NCI-H146 (cell line): ENCODE data around the gene OR4F6.
A peak's percentile ranks its signal among the peaks of the same experiment; 100 is the strongest.
"Not testable (repeated sequence)": the region's sequence is repeated elsewhere in the genome, so short reads cannot be mapped to it uniquely, and the experiment has no call there.

ENCODE experiments used
- DNase-seq: peaks from one replicate; lab custom pipeline; 2025; lab: John Stamatoyannopoulos, UW

OR4F6 gene, protein sequence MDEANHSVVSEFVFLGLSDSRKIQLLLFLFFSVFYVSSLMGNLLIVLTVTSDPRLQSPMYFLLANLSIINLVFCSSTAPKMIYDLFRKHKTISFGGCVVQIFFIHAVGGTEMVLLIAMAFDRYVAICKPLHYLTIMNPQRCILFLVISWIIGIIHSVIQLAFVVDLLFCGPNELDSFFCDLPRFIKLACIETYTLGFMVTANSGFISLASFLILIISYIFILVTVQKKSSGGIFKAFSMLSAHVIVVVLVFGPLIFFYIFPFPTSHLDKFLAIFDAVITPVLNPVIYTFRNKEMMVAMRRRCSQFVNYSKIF

DNA sequence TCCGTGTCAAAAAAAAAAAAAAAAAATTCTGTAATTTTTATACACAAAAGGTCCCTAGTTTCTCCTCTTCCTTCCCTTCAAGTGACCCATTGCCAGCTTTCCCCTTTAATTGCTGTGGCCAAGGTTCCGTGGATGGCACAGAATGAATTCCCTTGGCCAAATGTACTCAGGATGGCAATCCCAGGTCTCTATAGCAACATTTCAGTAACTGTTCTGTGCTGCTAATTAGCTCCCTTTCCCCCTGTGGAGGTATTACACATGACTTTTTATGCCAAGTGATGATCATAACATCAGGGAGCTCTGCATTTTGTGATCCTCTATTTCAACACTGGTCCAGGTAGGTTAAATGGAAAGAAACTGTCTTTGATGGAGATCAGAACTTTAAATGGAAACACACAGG lies at the start of gene OR4F6:
OR4F6 (plus strand) TSS at position 301 of the 400 bp plus-strand sequence. CDS start 2,211 bp downstream, outside the sequence.
- no peak for DNase-seq

DNA sequence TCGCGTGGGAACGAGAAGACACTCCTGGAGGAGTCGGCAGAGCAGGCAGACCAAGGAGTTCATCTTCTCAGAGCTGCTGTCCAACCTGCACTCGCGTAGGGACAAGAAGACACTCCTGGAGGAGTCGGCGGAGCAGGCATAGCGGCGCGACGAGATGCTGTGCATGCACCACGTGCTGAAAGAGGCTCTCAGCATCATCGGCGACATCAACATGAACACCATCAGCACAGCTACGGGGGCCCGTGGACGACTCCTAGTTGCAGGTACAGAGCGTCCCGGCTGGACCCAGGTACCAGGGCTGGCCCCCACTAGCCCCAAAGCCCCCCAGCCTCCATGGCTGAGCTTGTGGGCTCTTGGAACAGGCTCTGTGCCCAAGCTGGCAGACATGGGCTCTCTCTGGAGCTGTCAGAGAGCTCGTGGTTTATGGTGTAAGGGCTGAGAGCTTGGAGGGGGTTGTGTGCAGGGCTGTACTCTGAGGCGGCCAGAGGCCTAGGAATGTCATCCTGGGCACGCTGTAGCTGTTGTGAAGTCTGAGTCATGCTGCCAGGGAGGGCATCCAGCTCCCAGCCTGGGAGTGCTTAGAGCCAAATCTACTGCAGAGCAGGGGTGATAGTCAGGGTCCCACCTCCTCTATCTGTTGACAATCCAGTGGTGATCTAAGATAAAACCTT lies 38.5 kb upstream of the OR4F6 start:
- DNase-seq = not testable (repeated sequence)

DNA sequence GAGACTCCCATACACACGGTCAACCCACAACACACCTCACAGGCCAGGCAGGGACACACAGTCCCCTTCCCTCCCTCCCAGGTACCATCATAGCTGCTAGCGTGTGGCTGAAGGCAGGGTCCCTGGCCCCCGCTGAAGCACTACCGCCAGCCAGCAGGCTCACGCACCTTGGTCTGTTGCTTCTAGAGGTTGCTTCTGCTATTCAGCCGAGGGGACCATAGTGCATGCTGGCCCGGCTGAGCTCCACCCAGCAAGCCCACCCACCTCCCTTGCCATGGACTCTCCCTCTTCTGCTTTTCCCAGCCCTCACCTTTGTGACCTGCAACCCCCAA lies 38.0 kb upstream of the OR4F6 start:
- not testable (repeated sequence) for DNase-seq

DNA sequence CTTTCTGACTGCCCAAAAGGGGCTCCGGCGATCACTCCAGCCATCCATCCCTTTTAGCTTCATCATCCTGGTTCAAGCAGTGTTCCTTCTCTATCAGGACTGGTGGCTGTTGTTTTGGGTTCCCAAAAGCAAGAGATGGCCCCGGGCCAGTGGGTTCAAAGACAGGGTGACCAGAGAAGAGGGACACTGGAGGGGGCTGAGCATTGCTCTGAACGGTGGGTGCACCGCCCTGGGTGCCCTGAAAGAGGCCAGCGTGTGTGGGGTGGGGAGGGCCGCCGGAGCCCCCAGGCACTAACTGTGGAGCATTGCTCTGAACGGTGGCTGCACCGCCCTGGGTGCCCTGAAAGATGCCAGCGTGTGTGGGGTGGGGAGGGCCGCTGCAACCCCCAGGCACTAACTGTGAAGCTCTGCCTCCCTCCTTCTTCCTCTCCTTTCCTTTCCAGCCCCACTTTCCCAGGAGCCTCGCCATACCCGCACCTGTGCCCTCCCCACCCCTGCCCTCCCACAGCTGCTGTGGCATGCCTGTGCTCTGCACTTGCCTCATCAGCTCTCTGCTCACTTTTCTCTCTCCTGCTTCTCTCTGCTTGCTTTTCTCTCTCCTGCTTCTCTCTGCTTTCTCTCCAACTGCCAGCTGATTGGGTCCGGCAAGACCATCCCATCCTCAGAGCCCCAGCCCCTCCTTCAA lies 37.4 kb upstream of the OR4F6 start:
- no peak for DNase-seq

DNA sequence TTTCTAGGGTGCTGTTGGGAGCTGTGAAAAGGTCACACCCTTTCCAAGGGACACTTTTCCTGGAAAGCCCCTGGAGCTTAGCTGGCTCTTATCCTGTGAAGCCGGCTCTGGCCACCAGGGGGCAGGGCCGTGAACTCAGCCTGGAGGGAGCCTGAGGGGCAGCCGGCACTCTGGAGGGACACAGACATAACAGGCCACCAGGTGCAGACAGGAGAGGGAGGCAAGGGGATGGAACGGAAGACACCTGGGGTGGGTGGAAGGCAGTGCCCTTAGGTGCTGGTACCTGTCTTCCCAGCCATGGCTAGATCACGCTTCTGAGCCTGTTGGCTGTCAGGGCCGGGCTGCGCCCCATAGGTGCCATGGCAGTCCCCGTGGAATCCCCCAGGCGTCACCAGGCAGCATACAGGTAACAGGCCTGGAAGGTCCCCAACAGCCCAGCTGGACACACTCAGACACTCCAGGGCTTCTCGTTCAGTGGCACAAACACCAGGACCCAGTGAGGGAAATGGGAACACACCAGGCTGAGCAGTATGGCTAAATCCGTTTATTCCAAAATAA lies 36.1 kb upstream of the OR4F6 start:
- peak; percentile 23 for DNase-seq

DNA sequence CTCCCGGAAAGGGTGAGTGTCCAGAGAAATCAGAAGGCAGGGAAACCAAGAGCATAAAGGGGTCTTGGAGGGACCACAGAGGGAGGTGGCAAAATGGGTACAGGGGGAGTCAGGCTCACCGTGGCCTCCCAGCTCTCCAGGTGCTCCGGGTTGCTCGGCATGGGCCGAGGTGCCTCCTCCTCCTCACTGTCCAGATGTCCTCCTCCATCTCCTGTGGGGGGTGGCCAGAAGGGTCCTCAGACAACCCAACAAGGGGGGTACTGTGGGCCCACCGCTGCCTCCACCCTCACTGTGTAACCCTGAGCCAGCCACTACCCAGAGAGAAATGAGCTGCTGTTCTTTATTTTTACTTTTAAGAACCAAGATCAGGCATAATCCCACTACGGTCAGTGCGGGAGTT lies 30.4 kb upstream of the OR4F6 start:
- DNase-seq = no peak

DNA sequence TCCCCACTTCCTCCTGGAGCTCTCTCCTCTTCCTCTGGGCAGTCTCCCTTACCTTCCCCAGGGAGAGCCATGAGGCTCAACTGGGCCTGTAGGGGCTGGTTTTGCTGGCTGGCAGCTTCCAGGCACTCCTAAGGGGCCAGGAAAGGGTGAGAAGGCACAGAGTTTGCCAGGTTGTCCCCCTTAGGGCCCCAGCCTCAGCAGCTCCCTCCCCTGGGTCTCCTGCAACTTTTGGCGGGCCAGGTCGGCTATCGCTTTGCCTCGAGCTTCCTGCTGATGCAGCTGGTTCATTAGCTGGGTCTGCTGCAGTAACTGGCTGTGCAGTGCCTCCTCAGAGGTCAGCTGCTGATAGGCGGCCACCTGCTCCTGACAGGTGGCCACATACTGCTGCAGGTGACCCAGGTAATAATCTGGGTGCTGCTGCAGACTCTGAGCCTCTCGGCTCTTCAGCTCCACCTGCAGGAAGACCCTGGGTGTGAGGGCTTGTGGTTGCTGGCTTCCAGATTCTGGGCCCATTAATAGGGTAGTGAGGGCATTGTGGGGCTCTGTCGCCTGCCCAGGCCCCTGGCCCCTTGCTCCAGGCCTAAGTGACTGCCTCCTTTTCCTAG lies 29.7 kb upstream of the OR4F6 start:
- peak; percentile 86 for DNase-seq

DNA sequence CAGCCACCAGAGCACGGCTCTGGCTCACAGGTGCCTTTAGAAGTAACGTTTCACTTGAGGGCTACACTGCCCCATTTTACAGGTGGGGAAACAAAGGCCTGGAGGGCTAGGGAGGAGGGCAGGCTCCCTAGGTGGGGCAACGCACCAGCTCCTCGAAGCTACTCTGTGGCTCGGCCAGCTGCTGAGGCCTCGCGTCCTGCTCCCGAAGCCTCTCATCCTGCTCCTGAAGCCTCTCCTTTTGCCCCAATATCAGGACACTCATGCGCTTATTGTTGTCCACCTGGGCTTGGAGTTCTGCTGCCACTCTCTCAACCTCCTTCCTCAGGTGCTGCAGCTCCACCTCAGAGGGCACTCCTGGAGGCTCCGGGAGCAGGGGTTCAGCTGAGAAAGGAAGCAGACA lies 28.2 kb upstream of the OR4F6 start:
- DNase-seq = no peak

DNA sequence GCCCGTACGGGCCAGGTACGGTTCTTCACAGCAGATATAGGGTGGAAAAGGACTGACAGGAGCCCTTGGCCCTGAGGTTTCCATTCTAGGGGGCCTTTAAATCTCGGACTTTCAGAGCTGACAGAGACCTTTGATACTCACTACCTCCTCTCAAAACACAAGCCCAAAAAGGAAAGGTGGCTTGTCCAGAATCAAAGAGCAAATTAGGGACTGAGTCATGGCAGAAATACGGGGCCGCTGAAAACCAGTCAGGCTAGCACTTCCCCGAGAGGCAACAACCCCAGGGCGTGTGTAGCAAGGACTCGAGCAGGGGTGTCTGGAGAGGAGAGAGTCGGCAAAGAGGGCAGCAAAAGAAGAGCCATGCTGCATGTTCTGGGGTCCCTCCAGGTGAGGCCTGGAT lies 24.7 kb upstream of the OR4F6 start:
- DNase-seq = not testable (repeated sequence)

DNA sequence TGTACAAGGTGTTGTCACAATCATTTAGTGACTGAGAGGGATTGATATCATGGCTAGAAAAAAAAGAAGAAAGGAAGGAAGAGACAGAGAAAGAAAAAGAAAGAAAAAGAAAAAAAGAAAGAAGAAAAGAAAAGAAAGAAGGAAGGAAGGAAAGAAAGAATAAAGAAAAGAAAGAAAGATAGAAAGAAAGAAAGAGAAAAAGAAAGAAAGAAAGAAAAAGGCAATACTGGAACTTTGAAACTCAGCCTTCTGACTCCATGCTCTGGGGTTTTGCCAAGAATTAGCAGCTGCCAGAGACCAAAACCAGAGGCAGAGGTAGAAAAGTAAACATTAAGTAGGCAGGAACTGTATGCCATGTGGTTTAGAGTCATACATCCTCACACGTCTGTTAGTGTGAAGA lies 23.1 kb upstream of the OR4F6 start:
- not testable (repeated sequence) for DNase-seq

DNA sequence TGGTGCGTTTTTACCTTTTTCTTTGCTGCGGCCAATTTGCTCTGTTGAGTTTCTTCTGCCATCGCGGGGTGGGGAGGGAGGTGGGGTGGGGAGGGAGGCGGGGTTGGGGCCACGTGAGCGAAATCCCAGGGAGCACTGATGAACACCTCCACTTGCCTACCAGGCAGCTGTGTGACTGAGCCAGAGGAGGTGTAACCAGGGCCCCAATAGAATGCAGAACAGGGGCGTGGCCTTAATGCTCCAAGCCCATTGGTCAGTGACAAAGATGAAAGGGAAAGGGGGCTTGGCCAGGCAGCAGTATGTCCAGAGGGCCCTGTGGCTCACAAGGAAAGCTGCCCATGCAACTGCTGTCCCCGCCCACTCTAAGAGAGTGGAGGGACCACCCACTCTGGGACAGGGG lies 21.4 kb upstream of the OR4F6 start:
- DNase-seq = no peak

DNA sequence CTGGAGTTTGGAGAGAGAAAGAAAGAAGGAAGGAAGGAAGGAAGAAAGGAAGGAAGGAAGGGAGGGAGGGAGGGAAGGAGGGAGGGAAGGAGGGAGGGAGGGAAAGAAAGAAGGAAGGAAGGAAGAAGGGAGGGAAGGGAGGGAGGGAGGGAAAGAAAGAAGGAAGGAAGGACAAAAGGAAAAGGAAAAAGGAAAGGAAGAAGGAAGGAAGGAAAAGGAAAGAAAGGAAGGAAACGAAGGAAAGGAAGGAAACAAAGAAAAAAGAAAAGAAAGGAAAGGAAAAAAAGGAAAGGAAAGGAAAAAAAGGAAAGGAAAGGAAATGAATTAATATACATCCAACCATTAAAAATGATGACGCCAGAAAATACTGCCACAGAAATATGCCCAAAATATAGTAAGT lies 18.7 kb upstream of the OR4F6 start:
- DNase-seq = no peak

DNA sequence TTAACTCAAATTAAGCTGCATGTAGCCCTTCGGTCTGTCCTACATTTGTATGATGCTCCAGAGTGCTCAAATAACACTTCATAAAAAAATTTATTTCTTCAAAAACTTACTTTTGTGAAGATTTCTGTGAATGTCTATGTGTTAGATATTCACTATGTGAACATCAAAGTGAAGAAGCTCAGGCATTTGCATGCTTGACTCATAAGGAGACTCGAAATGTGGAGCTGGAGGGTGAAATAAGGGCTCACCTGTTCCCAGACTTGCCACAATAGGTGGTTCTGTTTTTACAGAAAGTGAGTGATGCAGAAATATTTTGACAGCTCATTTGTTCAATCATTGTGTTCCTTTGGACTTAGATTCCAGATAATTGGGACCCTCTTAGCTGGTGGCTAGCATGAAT lies 16.9 kb upstream of the OR4F6 start:
- not testable (repeated sequence) for DNase-seq

DNA sequence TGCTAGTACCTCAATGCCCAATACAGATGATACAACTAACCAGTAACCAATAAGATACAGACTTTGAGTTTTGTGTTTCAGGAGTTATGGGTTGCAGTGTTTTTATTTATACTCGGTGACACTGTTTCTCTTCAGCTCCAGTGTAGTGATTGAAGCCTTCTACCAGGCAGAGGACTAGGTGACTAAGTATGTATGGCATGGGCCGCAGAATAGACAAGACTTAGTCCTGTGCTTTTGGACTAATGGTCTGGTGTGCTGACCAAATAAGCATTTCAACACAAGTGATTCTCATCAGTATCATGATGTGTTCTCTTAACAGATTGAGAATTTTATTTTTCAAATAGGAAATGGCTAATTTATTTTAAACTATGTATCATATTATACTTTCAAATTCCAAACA lies 15.3 kb upstream of the OR4F6 start:
- DNase-seq = not testable (repeated sequence)

DNA sequence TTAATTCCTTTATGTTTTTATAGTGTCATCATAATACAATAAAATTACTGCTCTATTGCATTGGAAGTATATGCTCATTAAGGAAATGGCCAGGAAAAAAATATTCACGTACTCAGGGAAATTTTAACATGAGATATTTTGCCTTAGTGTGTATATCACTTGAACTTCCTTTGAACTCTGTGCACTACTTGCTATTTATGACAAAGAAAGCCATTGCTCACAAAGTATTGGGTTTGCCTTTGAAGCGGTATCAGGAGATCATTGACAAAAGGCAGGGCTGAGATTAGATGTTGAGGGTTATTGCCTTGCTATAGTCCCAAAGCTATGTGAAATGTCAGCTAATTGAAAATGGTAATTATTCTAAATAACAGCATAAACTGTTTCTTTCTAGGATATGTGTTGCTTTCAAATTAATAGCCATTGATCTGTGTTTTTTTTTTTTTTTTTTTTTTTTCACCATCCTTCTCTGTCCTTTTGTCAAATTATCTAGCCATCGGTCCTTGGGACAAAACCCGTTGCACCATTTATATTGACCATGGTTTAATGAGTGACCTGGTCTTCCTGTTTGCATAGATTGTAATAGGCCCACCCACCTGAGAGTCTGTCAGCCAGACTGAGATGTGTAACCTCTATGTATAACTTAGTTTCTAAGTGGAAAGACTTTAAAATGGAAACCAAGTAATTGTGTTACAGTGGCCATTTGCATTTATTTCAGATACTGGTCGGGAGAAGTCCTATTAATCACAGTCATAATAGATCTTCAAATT lies 14.6 kb upstream of the OR4F6 start:
- not testable (repeated sequence) for DNase-seq

DNA sequence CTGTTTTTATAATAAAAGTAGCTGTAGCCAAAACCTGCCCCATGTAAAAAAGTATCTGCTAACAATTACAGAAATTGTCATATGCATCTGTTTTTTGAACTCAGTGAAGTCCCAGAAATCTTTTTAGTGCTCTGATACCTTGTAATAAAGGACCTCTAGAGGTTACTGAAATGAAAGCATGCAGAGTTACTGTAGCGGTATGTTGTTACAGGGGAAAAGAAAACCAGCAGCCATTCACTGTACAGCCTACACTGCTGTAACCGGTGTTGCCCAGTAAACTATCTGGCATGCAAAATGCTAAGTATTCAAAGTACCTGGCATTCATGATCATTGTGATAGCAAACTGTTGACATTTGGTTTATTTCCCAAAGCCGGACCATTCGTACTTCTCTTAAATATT lies 12.6 kb upstream of the OR4F6 start:
- not testable (repeated sequence) for DNase-seq

DNA sequence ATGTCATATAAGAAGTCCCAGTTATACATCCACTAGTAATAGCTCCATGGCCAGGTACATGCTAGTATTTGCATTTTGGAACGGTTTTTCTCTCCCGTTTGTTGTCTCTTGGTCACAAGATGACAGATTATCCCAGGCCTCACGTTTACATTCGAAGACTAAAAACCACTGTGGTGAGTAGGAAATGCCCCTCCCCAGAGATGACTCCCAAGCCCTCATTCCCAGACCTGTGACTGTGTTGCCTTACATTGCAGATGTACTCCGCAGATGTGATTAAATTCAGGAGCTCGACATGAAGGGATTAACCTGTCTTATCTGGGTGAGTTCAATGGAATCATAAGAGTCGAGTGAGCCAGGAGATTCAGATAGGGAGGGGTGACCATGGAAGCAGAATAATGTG lies 9.3 kb upstream of the OR4F6 start:
- DNase-seq = not testable (repeated sequence)

DNA sequence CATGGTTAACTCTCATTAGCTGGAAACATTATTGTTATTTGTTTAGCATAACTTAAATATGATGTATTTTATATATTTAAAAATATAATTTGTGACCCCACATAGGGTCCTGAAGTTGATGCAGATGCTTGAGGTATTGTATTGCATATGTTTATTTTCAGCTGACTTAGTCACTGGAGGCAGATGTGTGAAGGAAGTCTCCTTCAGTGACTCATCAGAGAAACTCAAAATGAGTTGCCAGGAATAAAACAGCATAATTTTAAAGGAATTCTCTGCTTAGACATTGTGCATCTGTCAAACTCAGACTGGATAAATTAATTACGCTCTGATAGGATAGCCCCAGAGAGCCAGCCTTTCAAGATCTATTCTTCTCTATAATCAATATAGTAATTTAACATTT lies 7.9 kb upstream of the OR4F6 start:
- DNase-seq = no peak

DNA sequence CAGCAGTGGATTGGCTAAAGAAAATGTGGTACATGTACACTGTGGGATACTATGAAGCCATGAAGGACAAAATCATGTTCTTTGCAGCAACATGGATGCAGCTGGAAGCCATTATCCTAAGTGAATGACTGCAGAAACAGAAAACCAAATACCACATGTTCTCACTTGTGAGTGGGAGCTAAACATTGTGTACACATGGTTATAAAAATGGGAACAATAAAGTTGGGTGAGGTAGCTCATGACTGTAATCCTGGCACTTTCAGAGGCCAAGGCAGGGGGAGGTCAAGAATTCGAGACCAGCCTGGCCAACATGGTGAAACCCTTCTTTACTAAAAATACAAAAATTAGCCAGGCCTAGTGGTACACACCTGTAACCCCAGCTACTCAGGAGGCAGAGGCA lies 3.6 kb upstream of the OR4F6 start:
- DNase-seq = no peak

DNA sequence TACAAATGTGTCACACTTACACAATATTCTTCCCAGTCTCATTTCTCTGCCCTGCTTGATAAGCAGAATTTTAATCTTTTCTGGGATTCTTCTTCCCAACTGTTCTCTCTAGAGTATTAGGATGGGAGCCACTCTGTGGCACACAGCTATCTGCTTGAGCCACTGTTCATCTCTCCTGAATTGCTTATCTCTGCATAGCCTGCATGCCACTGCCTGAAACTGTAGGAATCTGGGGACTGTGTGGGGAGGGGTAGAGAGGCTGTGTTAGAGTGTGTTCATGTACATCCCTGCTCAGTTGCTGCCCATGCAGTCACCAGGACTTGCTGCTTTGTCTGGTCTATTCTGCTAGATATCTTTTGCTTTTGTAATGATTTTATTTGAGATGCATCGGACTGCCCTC lies 2.3 kb upstream of the OR4F6 start:
- DNase-seq = no peak

DNA sequence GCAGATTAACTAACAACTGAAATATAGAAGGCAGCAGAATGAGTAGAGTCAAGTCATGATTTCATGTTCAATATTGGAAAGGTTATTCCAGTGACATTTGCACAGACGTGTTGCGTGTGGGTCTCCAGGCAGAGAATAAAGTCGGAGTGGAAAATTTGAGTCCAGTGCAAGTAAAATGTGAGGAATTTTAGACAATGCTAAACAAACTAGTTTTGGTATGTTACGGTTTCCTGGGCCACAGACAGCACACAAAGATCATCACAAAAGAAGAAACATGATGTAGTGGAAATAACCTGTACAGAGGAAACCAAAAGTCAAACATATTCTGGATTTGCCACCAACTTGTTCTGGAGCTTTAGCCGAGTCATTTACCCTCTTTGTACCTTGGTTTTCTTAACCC lies 367 bp downstream of the OR4F6 start:
- DNase-seq = no peak

DNA sequence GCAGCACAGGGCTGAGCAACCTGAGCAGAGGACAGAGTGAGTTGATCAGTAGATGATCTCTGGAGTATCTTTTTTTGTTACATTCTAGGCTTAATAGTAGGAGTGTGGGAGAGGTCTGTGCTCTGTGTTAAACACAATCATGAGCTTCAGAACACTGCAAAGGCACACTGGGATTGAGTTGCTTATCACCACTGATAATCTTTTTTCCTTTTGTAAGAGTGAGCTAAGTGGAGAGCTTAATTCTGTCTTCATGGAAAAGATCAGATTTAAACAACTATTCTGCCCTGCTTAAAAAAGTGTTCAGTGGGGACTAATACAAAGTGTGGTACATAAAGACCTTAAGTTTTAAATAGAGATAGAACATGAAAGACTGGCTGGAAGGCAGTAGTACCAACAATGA lies 1.1 kb downstream of the OR4F6 start:
- no peak for DNase-seq
